Cerebellar nuclear complex (tissue), 1 donor: Measurements from ENCODE around the gene PDE4C.
"Not testable (repeated sequence)": the region's sequence is repeated elsewhere in the genome, so short reads cannot be mapped to it uniquely, and the experiment has no call there.

Experiments
- DNase-seq, 2 experiments: peaks; one replicate each; lab custom pipeline; 2025; lab: John Stamatoyannopoulos, UW

Gene PDE4C

DNA sequence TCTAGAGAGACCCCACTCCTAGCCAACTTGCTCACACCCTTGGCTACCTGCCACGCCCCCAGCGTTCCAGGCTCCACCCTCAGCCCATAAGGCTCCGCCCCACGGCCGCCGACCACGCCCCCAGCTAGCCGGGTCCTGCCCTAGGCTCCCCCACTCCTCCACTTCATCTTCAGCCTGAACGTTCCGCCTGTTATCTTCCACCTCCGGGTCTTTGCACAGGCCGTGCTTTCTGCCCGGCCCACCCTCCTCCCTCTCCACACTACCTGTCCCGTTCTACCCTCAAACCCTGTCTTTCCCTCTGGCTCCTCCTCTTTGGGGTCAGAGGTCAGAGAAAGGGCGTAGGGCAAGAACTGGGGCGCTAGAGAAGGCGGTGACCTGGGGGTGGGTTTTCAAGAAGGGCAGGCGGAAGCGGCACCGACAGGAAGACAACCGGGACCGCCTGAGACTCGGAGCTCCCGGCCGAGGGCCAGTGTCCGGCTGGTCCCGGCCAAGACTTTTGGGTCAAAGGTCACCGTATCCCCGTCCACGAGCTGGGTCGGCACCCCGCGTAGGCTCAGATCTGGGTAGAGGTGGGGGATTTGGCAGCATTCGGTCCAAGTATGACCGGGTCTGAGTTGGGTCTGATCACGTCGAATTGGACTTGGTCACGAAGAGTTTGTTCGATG lies 2.2 kb downstream of the PDE4C start:
- no peak for DNase-seq

- DNase-seq, result no peak
Measured at GRCh38 chr19:18221815-18222725, 4.2 kb downstream of the PDE4C start.

DNA sequence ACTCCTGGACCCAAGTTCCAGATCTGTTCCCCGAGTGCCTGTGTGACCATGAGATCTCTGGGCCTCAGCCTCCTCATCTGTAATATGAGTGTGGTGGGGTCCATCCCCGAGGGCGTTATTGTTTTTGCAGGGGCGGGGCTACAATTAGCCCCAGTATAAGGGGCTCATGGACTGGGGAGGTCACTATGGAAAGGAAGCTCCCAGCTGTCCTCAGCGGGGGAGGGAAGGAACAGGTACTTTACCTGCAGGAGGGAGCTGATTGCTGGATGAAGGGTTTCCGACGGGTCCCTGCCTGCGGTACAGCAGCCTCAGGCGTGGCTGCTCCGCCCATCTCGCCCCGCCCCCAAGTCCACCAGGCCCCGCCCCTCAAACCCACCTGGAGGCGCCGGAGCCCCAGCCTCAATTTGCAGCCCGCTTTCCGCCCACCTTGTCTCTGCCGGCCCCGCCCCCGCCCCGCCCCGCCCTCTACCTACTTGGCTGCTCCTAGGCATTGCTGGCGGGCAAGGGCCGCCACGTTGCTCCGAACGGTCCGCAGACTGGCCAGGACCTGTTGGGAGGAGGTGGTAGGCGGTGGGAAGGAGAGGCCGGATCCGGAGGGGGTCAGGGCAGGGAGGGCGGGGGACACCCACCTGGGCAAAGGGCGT lies 5.5 kb downstream of the PDE4C start:
- no peak for DNase-seq

GRCh38 chr19:18219911-18220631 lies 6.2 kb downstream of the PDE4C start:
- DNase-seq, result no peak

- DNase-seq, result no peak
Measured at GRCh38 chr19:18218600-18218999, 7.6 kb downstream of the PDE4C start.

DNA sequence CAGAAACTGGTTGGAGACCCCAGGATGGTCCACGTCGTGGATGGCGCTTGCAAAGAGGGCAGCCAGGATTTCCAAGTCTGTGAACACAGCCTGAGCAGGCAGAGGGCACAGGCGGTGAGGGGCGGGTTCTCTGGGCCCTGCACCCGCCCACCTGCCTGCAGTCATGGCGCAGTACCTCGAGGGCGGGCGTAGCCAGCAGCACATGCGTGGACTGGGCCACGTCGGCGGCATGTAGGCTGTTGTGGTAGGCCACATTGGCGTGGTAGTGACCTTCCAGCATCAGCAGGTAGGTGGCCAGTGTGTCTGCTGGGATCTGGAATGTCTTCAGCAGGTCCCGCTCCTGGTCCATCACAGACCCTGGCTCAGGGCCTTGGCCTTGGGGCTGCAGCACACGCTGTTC lies 8.1 kb downstream of the PDE4C start:
- no peak for DNase-seq

DNA sequence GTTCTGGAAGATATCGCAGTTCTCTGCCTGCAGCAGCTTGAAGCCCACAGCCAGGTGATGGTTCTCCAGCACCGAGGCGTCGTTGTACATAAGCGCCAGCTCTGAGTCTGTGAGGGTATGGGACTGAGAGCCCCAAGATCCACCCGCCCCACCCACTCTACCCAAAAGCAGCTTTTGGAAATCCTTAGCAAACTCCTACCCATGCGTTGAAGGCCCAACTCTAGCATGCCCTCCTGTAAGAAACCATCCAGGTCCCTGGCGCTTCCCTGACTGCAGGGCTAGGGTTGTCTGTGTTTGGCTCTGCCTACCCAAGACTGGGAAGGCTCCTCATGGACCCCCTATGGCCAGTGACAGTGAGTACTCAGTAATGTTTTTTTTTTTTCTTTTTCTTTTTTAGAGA lies 9.4 kb downstream of the PDE4C start:
- DNase-seq, result no peak

GRCh38 chr19:18214779-18215433 lies 11.3 kb downstream of the PDE4C start:
- DNase-seq, result no peak

DNA sequence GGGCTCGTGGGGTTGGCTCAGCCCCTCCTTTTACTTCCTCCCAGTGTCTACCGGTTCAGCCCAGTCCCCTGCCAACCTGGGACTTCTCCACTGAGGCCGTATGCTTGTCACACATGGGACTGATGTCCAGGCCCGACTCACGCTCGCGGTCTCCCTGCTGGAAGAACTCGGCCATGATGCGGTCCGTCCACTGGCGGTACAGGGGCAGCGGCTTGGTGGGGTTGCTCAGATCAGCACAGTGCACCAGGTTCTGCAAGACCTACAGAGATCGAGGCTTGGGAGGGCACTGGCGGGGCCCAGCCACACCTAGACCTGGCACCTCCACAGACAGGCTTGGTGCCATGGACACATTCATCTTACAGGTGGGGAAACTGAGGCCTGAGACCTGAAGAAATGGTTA lies 14.6 kb downstream of the PDE4C start:
- no peak for DNase-seq

DNA sequence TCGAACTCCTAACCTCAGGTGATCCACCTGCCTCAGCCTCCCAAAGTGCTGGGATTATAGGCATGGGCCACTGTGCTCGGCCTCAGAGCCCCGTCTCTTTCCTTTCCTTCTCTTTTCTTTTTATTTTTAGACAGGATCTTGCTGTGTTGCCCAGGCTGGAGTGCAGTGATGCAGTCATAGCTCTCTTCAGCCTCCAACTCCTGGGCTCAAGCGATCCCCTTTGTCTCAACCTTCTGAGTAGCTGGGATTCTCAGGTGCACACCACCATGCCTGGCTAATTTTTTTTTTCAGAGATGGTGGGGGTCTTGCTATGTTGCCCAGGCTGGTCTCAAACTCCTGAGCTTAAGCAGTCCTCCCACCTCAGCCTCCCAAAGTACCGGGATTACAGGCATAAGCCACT lies 16.3 kb downstream of the PDE4C start:
- not testable (repeated sequence) for DNase-seq

DNA sequence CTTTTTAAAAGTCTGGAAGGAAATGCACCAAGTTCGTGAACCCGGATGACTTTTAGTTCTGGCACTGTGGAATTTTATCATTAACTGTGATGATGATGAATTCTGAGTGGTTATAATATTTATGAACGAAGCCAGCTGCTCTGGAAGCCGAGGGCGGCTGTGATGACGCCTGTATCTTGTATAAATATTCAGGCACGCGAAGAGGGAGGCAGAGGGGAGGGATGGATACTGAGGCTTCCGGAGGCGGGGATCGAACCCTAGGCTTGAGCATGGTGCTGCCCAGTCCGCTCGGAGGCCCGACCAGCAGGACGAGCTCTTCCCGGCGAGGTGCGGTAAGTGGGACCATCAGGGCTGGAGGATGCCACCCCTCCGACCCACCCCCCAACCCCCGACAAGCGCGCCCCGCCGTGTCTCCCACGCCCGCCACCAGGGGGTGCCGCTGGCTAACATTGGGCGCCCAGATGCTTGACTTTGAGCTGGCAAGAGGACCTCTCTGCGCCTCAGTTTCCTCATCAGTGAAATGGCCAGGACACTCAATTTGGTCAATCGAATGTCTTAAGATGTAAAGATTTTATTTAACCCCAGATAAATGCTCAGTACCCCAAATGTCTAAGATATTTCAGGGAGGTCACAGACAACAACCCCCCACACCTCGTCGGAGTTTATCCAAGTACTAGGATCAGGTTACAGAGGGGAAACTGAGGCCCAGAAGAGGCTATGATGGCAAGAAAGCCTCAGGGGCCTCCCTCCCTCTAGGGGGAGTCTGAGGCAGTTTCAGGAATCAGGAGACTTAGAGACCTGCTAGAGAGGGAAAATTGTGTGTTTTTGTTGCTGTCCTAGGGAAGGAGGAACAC lies 17.9 kb downstream of the PDE4C start:
- DNase-seq, result no peak

- DNase-seq, result no peak
Measured at GRCh38 chr19:18206018-18206417, 20.2 kb downstream of the PDE4C start.

DNA sequence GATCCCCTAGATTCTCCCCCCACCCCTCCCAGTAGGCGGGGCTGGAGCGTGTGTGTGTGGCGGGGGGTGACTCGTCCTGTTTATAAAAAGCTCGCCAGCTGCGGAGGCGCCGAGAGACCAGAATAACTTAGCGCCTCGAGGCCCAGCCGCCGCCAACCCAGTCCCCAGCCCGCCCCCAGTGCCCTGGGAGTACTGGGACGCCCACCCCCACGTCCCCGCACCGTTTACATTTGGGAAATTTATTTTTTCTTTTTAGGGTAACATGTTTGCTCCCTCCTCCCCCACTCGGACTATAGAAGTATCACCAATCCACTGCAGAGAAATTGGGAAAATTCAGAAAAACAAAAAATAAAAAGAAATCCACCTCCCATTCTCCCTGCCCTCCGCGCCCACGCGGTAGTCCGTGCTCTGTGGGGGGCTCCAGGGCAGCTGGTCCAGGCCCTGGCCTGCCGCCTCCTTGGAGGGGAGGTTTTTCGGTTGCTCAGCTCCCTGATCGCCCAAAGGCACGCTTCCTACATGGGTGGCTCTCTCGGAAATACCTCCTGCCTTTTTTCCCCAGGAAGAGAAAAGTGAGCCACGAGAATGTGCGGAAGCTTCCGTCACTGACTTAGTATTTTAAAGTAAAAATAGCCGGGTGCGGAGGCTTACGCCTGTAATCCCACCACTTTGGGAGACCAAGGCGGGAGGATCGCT lies 20.9 kb downstream of the PDE4C start:
- DNase-seq, result no peak

DNA sequence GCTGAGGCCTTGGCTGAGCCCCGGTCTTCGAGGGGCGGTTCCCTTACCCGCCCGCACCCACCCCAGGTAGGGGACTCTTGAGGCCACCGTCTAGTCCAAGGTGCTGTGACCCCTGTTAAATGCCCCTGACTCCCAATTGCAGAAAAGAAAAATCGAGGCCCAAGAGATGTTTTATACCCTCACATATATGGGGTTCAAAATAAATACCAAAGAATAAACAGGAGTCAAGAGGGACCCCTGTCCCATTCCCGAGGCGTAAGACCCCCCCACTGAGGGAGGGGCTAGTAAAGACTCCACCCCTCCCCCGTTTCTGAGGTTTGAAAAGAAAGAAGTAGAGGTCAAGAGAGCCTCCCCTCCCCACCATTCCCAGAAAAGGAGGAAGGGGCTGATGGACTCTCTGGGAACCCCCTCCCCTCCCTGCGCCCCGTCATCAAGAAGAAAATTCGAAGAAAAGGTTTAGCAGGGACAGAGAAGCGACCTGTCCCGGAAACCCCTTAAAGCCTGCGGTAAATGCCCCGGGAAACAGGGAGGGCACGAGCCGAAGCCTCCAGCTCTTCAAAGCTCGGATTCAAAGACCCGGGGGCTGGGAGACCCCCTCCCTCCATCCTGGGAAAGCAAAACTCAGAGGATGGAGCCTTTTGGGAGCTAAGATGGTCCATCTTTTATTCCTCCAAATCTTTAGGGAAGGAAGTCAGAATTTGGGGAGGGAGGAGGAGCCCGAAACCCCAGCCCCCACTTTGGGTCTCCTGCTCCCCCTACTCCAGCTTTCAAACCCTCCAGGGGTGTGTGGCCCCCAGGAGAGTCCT lies 21.6 kb downstream of the PDE4C start:
- DNase-seq, result no peak

GRCh38 chr19:18203863-18204393 lies 22.3 kb downstream of the PDE4C start, which contains the start of gene RAB3A:
Gene RAB3A, minus strand, starts transcription at chr19:18204042. Its CDS starts 1,302 bp downstream, at chr19:18202740.
- peak; percentile 100 for DNase-seq

DNA sequence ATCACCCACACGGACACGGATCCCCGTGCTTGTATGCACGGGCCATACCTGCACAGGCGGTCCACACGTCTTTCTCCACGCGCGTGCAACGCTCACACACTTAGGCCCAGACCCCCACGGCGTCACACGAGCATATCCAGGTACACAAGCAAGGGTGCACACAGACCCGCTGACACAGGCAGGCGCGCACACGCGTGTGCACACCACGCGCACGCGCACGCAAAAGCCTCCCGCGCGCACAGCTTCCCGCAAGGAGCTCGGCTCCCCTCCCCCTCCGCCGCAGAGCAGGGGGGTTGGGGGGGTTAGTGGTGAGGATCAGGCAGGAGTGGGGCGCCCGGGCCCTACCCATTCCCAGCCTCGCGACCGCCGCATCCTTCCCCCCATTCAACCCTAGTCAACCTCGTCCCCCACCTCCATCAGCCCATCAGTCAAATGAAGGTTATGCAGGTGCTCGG lies 22.8 kb downstream of the PDE4C start:
- no peak for DNase-seq

DNA sequence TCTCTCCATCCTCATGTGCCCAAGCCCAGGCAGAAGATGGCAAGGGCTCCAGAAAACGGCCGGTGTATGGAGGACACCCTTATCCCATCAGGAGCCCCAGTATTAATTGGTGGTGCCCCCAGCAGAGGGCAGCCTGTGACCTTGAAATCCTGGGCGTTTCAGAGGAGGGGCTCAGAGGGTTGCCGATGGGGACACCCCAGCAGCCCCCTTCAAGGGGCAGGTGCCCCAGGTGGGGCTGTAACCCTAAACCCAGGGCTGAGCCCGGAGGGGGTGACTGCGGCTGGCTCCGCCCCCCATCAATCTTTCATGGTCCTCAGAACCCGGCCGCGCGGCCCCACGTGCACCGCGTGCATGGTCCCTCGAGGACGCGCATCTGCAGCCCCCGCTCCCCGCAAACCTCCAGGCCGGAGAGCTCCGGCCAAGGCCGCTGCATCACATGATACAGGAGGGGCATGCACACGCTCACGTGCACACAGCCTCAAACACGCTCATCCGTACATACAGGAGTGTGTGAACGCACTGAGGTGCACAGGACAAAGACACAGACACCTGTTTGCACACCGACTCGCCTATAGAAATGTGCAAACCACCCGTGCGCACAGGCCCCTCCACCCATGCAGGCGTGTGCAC lies 23.3 kb downstream of the PDE4C start:
- DNase-seq, result no peak

DNA sequence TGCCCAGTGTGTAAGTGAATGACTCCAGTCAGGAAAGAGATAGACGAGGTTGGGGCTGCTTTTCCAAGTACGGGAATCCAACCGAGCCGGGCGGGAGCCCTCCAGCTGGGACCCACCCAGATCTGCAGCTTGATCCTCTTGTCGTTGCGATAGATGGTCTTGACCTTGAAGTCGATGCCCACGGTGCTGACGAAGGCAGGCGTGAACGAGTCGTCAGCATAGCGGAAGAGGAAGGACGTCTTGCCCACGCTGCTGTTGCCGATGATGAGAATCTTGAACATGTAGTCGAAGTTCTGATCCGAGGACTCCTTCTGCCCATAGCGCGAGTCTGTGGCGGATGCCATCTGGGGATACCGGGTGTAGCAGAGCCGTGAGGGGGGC lies 23.9 kb downstream of the PDE4C start:
- DNase-seq, result no peak
